OCI-LY1 (cell line): ENCODE data around the gene TTC9.

Experiments used
- H2AFZ ChIP-seq: fragments of 200-600 bp; sonication (generic), shearing (Covaris generic); 2 replicates; pipeline ENCODE4 v1.6.0; 2014; ENCODE audit warnings: antibody characterized with exemption, mild to moderate bottlenecking, low read length
- H3F3A ChIP-seq: fragments of 200-600 bp; sonication (generic), shearing (Covaris generic); 2 replicates; pipeline ENCODE4 v1.6.0; 2014; ENCODE audit warnings: mild to moderate bottlenecking, antibody characterized with exemption, low read length, moderate library complexity; ENCODE audit not compliant: insufficient read depth
- H3K27ac ChIP-seq: fragments of 200-600 bp; sonication (generic); 2 replicates; pipeline ENCODE4 v1.5.1; 2014; ENCODE audit warnings: low read length, mixed run types, mild to moderate bottlenecking, low read depth; ENCODE audit not compliant: poor library complexity, severe bottlenecking
- H3K27me3 ChIP-seq: fragments of 200-600 bp; sonication (generic); 2 replicates; pipeline ENCODE4 v1.6.0; 2014; ENCODE audit warnings: antibody characterized with exemption, mild to moderate bottlenecking, low read length, moderate library complexity; ENCODE audit not compliant: insufficient read depth
- H3K36me3 ChIP-seq: fragments of 200-600 bp; sonication (generic); 2 replicates; pipeline ENCODE4 v1.6.1; 2014; ENCODE audit warnings: mild to moderate bottlenecking, antibody characterized with exemption, low read length, moderate library complexity, mixed read lengths; ENCODE audit not compliant: insufficient read depth
- H3K4me1 ChIP-seq: fragments of 200-600 bp; sonication (generic); 2 replicates; pipeline ENCODE4 v1.5.1; 2014; ENCODE audit warnings: mild to moderate bottlenecking, low read length, moderate library complexity; ENCODE audit not compliant: insufficient read depth, severe bottlenecking
- H3K4me2 ChIP-seq: fragments of 200-600 bp; sonication (generic), shearing (Covaris generic); 2 replicates; pipeline ENCODE4 v1.6.1; 2014; ENCODE audit warnings: low read length
- H3K4me3 ChIP-seq: fragments of 200-600 bp; sonication (generic); 2 replicates; pipeline ENCODE4 v1.5.1; 2014; ENCODE audit warnings: low read length, low read depth, mild to moderate bottlenecking, mixed read lengths; ENCODE audit not compliant: poor library complexity, severe bottlenecking
- H3K79me2 ChIP-seq: fragments of 200-600 bp; shearing (Covaris generic); 2 replicates; pipeline ENCODE4 v1.6.1; 2016; ENCODE audit warnings: mixed run types, low read length, mixed read lengths; ENCODE audit not compliant: insufficient read depth
- H3K9ac ChIP-seq: fragments of 200-600 bp; sonication (generic), shearing (Covaris generic); 2 replicates; pipeline ENCODE4 v1.6.1; 2014; ENCODE audit warnings: mild to moderate bottlenecking, low read length, mixed read lengths
- H3K9me2 ChIP-seq: fragments of 200-600 bp; sonication (generic), shearing (Covaris generic); 2 replicates; pipeline ENCODE4 v1.6.1; 2014; ENCODE audit warnings: low read depth, mild to moderate bottlenecking, low read length, mixed read lengths
- H3K9me3 ChIP-seq: fragments of 200-600 bp; shearing (Covaris generic); 2 replicates; pipeline ENCODE4 v1.6.1; 2014; ENCODE audit warnings: low read length, mixed read lengths
- H4K20me1 ChIP-seq: fragments of 200-600 bp; sonication (generic), shearing (Covaris generic); 2 replicates; pipeline ENCODE4 v1.6.0; 2016; ENCODE audit warnings: mild to moderate bottlenecking, low read length; ENCODE audit not compliant: insufficient read depth
- EZH2 ChIP-seq: fragments of 200-600 bp; sonication (generic), shearing (Covaris generic); IDR thresholded peaks from 2 replicates; pipeline ENCODE4 v1.8.0; 2017; ENCODE audit warnings: borderline replicate concordance, mixed run types, mild to moderate bottlenecking, antibody characterized with exemption, low read length, moderate library complexity, mixed read lengths
- TF ChIP-seq, protein P1 (sequence below): fragments of 200-600 bp; sonication (generic), shearing (Covaris generic); IDR thresholded peaks from 2 replicates; pipeline ENCODE4 v1.5.1; 2017; ENCODE audit warnings: mild to moderate bottlenecking, antibody characterized with exemption, low read length, moderate library complexity, mixed read lengths

TTC9 gene

GRCh38 chr14:70704960-70705359, 63.2 kb downstream of the TTC9 start:
- Histone ChIP-seq H2AFZ (no peak overlapping the region), H3K9me3 (no peaks in the 10 kb centered on the region)
- TF ChIP-seq, protein P1, sequence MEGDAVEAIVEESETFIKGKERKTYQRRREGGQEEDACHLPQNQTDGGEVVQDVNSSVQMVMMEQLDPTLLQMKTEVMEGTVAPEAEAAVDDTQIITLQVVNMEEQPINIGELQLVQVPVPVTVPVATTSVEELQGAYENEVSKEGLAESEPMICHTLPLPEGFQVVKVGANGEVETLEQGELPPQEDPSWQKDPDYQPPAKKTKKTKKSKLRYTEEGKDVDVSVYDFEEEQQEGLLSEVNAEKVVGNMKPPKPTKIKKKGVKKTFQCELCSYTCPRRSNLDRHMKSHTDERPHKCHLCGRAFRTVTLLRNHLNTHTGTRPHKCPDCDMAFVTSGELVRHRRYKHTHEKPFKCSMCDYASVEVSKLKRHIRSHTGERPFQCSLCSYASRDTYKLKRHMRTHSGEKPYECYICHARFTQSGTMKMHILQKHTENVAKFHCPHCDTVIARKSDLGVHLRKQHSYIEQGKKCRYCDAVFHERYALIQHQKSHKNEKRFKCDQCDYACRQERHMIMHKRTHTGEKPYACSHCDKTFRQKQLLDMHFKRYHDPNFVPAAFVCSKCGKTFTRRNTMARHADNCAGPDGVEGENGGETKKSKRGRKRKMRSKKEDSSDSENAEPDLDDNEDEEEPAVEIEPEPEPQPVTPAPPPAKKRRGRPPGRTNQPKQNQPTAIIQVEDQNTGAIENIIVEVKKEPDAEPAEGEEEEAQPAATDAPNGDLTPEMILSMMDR = no peak
- TF ChIP-seq EZH2 = no peak

DNA sequence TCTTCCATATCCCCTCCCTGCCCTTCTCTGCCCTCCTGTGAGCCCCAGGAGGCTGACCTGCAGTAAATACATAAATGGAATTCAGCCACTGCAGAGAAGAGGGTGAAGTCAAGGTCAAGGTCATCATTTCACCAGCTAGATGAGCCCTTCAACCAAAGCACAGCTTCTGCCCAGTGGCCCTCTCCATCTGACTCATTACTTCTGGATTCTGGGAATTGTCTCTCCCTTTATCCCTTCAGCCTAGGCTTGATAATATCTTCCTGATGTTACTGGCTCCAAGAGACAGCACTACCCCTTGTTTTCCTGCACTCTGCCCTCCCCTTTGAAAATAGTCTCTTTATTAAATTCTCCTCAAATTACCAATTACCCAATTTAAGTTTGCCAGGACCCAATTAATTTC, 64.5 kb downstream of the TTC9 start:
- no peaks in the 10 kb centered on the region for H3K79me2 ChIP-seq
- no peak overlapping the region for H3K9ac ChIP-seq
- no peak overlapping the region for H3K4me3 ChIP-seq
- no peaks in the 10 kb centered on the region for H3K36me3 ChIP-seq
- no peaks in the 10 kb centered on the region for H3F3A ChIP-seq
- H3K4me2 ChIP-seq = no peak overlapping the region
- no peaks in the 10 kb centered on the region for H3K9me3 ChIP-seq
- no peak overlapping the region for H2AFZ ChIP-seq
- TF ChIP-seq, protein P1 = no peak
- no peak for TF ChIP-seq EZH2
- no peaks in the 10 kb centered on the region for H3K9me2 ChIP-seq
- no peaks in the 10 kb centered on the region for H3K27me3 ChIP-seq
- no peaks in the 10 kb centered on the region for H4K20me1 ChIP-seq
- H3K27ac ChIP-seq = no peak overlapping the region
- H3K4me1 ChIP-seq = no peaks in the 10 kb centered on the region

More at GRCh38 chr14:70704960-70705359, 63.2 kb downstream of the TTC9 start:
- Histone ChIP-seq H3K27ac (no peak overlapping the region), H3K27me3 (no peaks in the 10 kb centered on the region), H3F3A (no peaks in the 10 kb centered on the region), H3K4me1 (no peaks in the 10 kb centered on the region), H3K4me3 (no peak overlapping the region), H4K20me1 (no peaks in the 10 kb centered on the region), H3K79me2 (no peaks in the 10 kb centered on the region), H3K4me2 (no peak overlapping the region), H3K36me3 (no peaks in the 10 kb centered on the region), H3K9ac (no peak overlapping the region), H3K9me2 (no peaks in the 10 kb centered on the region)

- Histone ChIP-seq H3K9me3 (no peaks in the 10 kb centered on the region), H3K79me2 (no peaks in the 10 kb centered on the region), H3K36me3 (no peaks in the 10 kb centered on the region), H3F3A (no peaks in the 10 kb centered on the region), H3K27me3 (no peaks in the 10 kb centered on the region), H3K4me1 (no peaks in the 10 kb centered on the region), H3K27ac (no peak overlapping the region), H4K20me1 (no peaks in the 10 kb centered on the region), H3K9me2 (no peaks in the 10 kb centered on the region), H3K4me3 (no peak overlapping the region), H2AFZ (no peak overlapping the region), H3K4me2 (no peak overlapping the region), H3K9ac (no peak overlapping the region)
- TF ChIP-seq, protein P1 = peak; percentile 6; the same call in 1 of the 2 replicates
- TF ChIP-seq EZH2 = no peak
Observed at GRCh38 chr14:70707138-70708038, 65.7 kb downstream of the TTC9 start.
